HCT116 (cell line): ENCODE results near the gene METTL21A.

ENCODE experiments used
- CEBPB ChIP-seq: IDR thresholded peaks from 2 replicates; pipeline ENCODE4 v1.6.1; 2012; ENCODE audit warnings: low read depth
- EZH2 ChIP-seq: fragments of 200-600 bp; sonication (generic); IDR thresholded peaks from 2 replicates; pipeline ENCODE4 v1.6.1; 2017; ENCODE audit warnings: antibody characterized with exemption, mixed run types
- JUND ChIP-seq: IDR thresholded peaks from 2 replicates; pipeline ENCODE4 v1.6.1; 2012
- POLR2AphosphoS5 ChIP-seq: IDR thresholded peaks from 2 replicates; pipeline ENCODE4 v1.6.1; 2011; ENCODE audit warnings: mild to moderate bottlenecking, low read depth, low read length, moderate library complexity
- SIN3A ChIP-seq: IDR thresholded peaks from 2 replicates; pipeline ENCODE4 v1.6.1; 2012; ENCODE audit warnings: low read depth
- SRF ChIP-seq: IDR thresholded peaks from 2 replicates; pipeline ENCODE4 v1.6.1; 2012; ENCODE audit warnings: low read depth
- TF ChIP-seq, protein P1 (sequence below): IDR thresholded peaks from 2 replicates; pipeline ENCODE4 v1.6.1; 2012
- TF ChIP-seq, protein P2 (sequence below), 3 experiments: fragments of 200-600 bp in 1 of 3; sonication (generic) in 1 of 3; IDR thresholded peaks in 2 of 3; conservative IDR thresholded peaks in 1 of 3; 2 replicates each; pipeline ENCODE4 v1.5.1; 2012 to 2017; ENCODE audit warnings: low read depth in 2 of 3, low read length in 2 of 3, antibody characterized with exemption in 1 of 3, borderline replicate concordance in 1 of 3, control low read depth in 1 of 3, mild to moderate bottlenecking in 1 of 3, mixed read lengths in 1 of 3, mixed run types in 1 of 3, moderate library complexity in 1 of 3; ENCODE audit not compliant: insufficient read depth in 1 of 3
- TF ChIP-seq, protein P3 (sequence below): IDR thresholded peaks from 2 replicates; pipeline ENCODE4 v1.6.1; 2012
- TF ChIP-seq, protein P4 (sequence below): IDR thresholded peaks from 2 replicates; pipeline ENCODE4 v1.6.1; 2012; ENCODE audit warnings: low read depth

DNA sequence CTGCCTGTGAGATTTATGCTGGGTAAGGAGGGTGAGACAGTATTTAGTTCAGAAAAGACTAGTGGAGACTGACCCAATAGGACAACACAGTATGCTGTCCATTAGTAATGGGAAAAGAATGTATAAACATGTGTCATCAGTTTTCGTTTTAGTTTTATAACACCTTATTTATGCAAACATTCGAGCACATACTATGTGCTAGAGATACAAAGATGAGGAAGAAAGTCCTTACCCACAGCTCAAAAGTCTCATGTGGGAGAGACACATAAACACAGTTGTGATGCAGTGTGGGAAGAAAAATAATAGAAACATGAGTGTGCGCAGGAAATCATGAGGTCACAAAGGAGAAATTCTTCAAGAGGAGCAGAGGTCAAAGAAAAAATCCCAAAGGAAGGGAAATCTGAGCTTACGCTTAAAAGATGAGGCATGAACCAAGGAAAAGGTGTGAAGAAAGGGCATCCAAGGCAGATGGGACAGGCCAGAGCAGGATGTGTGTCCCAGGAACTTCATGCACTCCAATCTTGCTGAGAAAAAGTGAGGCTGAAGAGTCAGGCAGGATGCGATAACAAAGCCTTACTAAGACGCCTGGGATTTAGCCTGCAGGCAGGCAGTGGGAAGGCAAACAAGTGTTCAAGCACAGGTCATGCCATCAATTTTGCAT, 8.1 kb downstream of the METTL21A start:
- no peak for TF ChIP-seq EZH2
- TF ChIP-seq, protein P1, sequence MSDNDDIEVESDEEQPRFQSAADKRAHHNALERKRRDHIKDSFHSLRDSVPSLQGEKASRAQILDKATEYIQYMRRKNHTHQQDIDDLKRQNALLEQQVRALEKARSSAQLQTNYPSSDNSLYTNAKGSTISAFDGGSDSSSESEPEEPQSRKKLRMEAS = peak; percentile 72
- TF ChIP-seq, protein P2, sequence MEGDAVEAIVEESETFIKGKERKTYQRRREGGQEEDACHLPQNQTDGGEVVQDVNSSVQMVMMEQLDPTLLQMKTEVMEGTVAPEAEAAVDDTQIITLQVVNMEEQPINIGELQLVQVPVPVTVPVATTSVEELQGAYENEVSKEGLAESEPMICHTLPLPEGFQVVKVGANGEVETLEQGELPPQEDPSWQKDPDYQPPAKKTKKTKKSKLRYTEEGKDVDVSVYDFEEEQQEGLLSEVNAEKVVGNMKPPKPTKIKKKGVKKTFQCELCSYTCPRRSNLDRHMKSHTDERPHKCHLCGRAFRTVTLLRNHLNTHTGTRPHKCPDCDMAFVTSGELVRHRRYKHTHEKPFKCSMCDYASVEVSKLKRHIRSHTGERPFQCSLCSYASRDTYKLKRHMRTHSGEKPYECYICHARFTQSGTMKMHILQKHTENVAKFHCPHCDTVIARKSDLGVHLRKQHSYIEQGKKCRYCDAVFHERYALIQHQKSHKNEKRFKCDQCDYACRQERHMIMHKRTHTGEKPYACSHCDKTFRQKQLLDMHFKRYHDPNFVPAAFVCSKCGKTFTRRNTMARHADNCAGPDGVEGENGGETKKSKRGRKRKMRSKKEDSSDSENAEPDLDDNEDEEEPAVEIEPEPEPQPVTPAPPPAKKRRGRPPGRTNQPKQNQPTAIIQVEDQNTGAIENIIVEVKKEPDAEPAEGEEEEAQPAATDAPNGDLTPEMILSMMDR (IDR thresholded peaks at IDR 0.05 in 2 of 3, conservative IDR thresholded peaks at IDR 0.05 in 1 of 3; ENCODE audit: borderline replicate concordance in 1 of 3, insufficient read depth in 1 of 3, low read depth in 2 of 3, low read length in 2 of 3) = no peak
- peak; percentile 66; the same call in 1 of the 2 replicates for TF ChIP-seq SIN3A
- TF ChIP-seq POLR2AphosphoS5 = peak; percentile 23; the same call in 1 of the 2 replicates
- peak; percentile 67; the same call in 1 of the 2 replicates for TF ChIP-seq JUND
- TF ChIP-seq, protein P3, sequence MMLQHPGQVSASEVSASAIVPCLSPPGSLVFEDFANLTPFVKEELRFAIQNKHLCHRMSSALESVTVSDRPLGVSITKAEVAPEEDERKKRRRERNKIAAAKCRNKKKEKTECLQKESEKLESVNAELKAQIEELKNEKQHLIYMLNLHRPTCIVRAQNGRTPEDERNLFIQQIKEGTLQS = no peak; the same call in 1 of the 2 replicates
- TF ChIP-seq, protein P4, sequence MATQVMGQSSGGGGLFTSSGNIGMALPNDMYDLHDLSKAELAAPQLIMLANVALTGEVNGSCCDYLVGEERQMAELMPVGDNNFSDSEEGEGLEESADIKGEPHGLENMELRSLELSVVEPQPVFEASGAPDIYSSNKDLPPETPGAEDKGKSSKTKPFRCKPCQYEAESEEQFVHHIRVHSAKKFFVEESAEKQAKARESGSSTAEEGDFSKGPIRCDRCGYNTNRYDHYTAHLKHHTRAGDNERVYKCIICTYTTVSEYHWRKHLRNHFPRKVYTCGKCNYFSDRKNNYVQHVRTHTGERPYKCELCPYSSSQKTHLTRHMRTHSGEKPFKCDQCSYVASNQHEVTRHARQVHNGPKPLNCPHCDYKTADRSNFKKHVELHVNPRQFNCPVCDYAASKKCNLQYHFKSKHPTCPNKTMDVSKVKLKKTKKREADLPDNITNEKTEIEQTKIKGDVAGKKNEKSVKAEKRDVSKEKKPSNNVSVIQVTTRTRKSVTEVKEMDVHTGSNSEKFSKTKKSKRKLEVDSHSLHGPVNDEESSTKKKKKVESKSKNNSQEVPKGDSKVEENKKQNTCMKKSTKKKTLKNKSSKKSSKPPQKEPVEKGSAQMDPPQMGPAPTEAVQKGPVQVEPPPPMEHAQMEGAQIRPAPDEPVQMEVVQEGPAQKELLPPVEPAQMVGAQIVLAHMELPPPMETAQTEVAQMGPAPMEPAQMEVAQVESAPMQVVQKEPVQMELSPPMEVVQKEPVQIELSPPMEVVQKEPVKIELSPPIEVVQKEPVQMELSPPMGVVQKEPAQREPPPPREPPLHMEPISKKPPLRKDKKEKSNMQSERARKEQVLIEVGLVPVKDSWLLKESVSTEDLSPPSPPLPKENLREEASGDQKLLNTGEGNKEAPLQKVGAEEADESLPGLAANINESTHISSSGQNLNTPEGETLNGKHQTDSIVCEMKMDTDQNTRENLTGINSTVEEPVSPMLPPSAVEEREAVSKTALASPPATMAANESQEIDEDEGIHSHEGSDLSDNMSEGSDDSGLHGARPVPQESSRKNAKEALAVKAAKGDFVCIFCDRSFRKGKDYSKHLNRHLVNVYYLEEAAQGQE = no peak
- TF ChIP-seq CEBPB = peak; percentile 53
- peak; percentile 49; the same call in 1 of the 2 replicates for TF ChIP-seq SRF
